Naive thymus-derived CD4-positive, alpha-beta T cell (primary cell): ENCODE measurements around the gene RAB11B. TPM values are rescaled to one million over a fixed set of nuclear protein-coding genes. Genes with fewer than 3 reads are reported as not detected.
"Not testable (repeated sequence)": the region's sequence is repeated elsewhere in the genome, so short reads cannot be mapped to it uniquely, and the experiment has no call there.

Experiments used
- ATAC-seq: fragments of 150-1000 bp; cut with Tn5 transposase; 2 replicates; pipeline ENCODE4 v1.10.0; 2021; ENCODE audit warnings: mild to moderate bottlenecking, moderate library complexity
- CTCF ChIA-PET: fragments of 350-600 bp; sonication (Branson Sonifier 250); formaldehyde crosslinking; loops from one replicate; lab custom pipeline; 2021; ENCODE audit warnings: antibody characterized with exemption; lab: Charles Lee
- POLR2A ChIA-PET: fragments of 350-600 bp; sonication (Branson Sonifier 250); formaldehyde crosslinking; loops from one replicate; lab custom pipeline; 2021; ENCODE audit warnings: antibody characterized with exemption, inconsistent platforms; lab: Charles Lee
- DNase-seq, 9 donors: peaks; one replicate each; pipeline versions ENCODE4 v3.0.0 to v3.0.0-alpha.2; 2020 to 2022; ENCODE audit warnings: mixed read lengths in 1 of 9
- H3K27ac ChIP-seq: one replicate; pipeline ENCODE4 v1.7.0; 2013; ENCODE audit warnings: mild to moderate bottlenecking, low read depth, low read length, moderate library complexity
- H3K27me3 ChIP-seq, 2 donors: one replicate each; pipeline ENCODE4 v1.7.0; 2013; ENCODE audit warnings: low read length in 2 of 2, mild to moderate bottlenecking in 2 of 2, moderate library complexity in 2 of 2; ENCODE audit not compliant: control insufficient read depth in 2 of 2, insufficient read depth in 2 of 2
- H3K36me3 ChIP-seq, 3 experiments: 1 replicate in 2 of 3; 2 replicates in 1 of 3; pipeline ENCODE4 v1.7.0; 2013; ENCODE audit warnings: low read length in 3 of 3, mild to moderate bottlenecking in 3 of 3, moderate library complexity in 1 of 3; ENCODE audit not compliant: insufficient read depth in 3 of 3, control insufficient read depth in 2 of 3
- H3K4me1 ChIP-seq, 2 donors: one replicate each; pipeline ENCODE4 v1.7.0; 2013; ENCODE audit warnings: low read length in 2 of 2, mild to moderate bottlenecking in 2 of 2, moderate library complexity in 1 of 2; ENCODE audit not compliant: control insufficient read depth in 2 of 2, insufficient read depth in 2 of 2
- H3K4me3 ChIP-seq: 2 replicates; pipeline ENCODE4 v1.7.0; 2013; ENCODE audit warnings: mild to moderate bottlenecking, low read length
- H3K9me3 ChIP-seq, 3 experiments: 1 replicate in 2 of 3; 2 replicates in 1 of 3; pipeline ENCODE4 v1.7.0; 2013; ENCODE audit warnings: low read length in 3 of 3; ENCODE audit not compliant: control insufficient read depth in 2 of 3
- H3K27ac Mint-ChIP-seq, 9 donors: one replicate each; pipeline ENCODE4 v1.8.0; 2020 to 2022; ENCODE audit warnings: mixed read lengths in 9 of 9, mild to moderate bottlenecking in 8 of 9, moderate library complexity in 5 of 9, inconsistent platforms in 2 of 9
- H3K27me3 Mint-ChIP-seq, 5 donors: one replicate each; pipeline ENCODE4 v1.8.0; 2021 to 2022; ENCODE audit warnings: mixed read lengths in 5 of 5, mild to moderate bottlenecking in 1 of 5
- H3K36me3 Mint-ChIP-seq, 5 donors: one replicate each; pipeline ENCODE4 v1.8.0; 2020 to 2022; ENCODE audit warnings: mixed read lengths in 5 of 5, mild to moderate bottlenecking in 3 of 5, inconsistent platforms in 1 of 5
- H3K4me1 Mint-ChIP-seq, 7 donors: one replicate each; pipeline ENCODE4 v1.8.0; 2020 to 2022; ENCODE audit warnings: mixed read lengths in 7 of 7, mild to moderate bottlenecking in 3 of 7, inconsistent platforms in 1 of 7
- H3K4me3 Mint-ChIP-seq, 10 donors: one replicate each; pipeline ENCODE4 v1.8.0; 2020 to 2022; ENCODE audit warnings: mild to moderate bottlenecking in 10 of 10, mixed read lengths in 10 of 10, moderate library complexity in 6 of 10, inconsistent platforms in 2 of 10
- H3K9me3 Mint-ChIP-seq, 11 donors: one replicate each; pipeline ENCODE4 v1.8.0; 2020 to 2022; ENCODE audit warnings: mixed read lengths in 11 of 11, mild to moderate bottlenecking in 4 of 11, inconsistent platforms in 1 of 11, moderate library complexity in 1 of 11
- intact Hi-C, 2 donors: fragments of 100-400 bp; cut with micrococcal nuclease; formaldehyde crosslinking; loops; one replicate each; pipeline ENCODE4 v1.15.1; 2023
- polyA plus RNA-seq, 2 donors: library from polyadenylated mRNA; unstranded; fragments of 300-500 nt; fragmentation: Illumina TruSeq; gene quantifications; one replicate each; pipeline ENCODE4 v1.2.3, GENCODE V29; 2021
- total RNA-seq, 6 experiments: library from RNA in 5 of 6; stranded (reverse) in 5 of 6; gene quantifications; 1 replicate in 5 of 6; 2 replicates in 1 of 6; pipeline ENCODE4 v1.2.3 and lab custom pipeline; 2021 to 2026

The RAB11B gene
- total and polyA plus RNA-seq, 7 experiments from 2014 or later: 53.1 to 113 (median 95.3) TPM

DNA sequence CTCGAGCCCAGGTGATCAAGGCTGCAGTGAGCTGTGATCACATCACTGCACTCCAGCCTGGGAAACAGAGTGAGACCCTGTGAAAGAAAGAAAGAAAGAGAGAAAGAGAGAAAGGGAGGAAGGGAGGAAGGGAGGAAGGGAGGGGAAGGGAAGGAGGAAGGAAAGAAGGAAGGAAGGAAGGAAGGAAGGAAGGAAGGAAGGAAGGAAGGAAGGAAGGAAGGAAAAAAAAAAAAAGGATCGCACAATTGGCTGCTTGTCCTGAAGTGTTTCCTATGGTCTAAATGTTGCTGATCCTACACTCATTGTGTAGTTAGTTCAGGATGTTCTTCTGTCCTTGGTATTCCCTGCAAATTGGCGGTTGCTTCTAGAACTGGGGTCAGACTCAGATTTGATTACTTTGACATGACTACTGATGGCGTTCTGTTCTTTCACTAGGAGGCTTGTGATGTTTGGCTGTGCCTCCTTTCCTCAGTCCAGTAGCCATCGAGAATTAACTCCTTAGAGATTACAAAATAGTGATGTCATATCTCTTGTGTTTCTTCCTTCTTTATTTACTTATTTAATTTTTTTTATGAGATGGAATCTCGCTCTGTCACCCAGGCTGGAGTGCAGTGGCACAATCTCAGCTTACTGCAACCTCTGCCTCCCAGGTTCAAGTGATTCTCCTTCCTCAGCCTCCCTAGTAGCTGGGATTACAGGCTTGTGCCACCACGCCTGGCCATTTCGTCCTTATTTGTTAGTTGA lies 40.4 kb upstream of the RAB11B start:
- intact Hi-C loops: loop anchor here (5.0 to 10.0 kb wide), 2 partner anchors 135 to 158 kb away; no protein-coding TSS in a partner anchor
- CTCF ChIA-PET, POLR2A ChIA-PET: not testable (repeated sequence)

DNA sequence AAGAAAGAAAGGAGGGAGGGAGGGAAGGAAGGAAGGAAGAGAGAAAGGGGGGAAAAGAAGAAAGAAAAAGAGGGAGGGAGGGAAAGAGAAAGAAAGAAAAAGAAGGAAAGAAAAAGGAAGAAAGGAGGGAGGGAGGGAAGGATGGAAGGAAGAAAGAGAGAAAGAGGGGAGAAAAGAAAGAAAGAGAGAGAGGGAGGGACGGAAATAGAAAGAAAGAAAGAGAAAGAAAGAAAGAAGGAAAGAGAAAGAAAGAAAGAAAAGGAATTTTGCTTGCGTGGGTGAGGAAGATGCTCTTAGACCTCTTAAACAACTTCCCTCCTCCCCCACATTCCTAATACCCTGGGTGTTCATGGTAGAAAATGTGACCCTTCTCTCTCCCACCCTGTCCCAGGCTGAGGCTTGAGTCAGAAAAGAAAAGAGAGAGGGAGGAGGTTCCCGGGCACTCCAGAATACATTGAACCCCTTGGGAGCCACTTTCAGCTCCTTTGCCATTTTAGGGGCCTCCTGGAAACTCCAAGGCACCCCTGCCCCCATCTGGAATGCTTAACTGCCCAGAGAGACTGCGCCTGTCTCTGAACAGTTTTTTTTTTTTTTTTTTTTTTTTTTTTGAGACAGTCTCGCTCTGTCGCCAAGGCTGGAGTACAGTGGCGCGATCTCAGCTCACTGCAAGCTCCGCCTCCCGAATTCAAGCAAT lies 37.9 kb upstream of the RAB11B start:
- H3K9me3 ChIP-seq: no peaks in the 10 kb centered on the region
- H3K4me3 ChIP-seq: no peak overlapping the region
- no peaks in the 10 kb centered on the region for H3K36me3 ChIP-seq
- ATAC-seq: no peak
- H3K27ac ChIP-seq: no peak overlapping the region
- intact Hi-C loops: loop anchor here (5.0 to 10.0 kb wide), 2 partner anchors 133 to 155 kb away; no protein-coding TSS in a partner anchor
- Mint-ChIP-seq H3K27ac (peak overlapping the region in 1 of 9 donors; percentile 59), H3K36me3 (no peaks in the 10 kb centered on the region), H3K27me3 (peaks cover 4 to 34% (median 20%) of the 10 kb centered on the region in 5 donors), H3K4me1 (peaks cover 0 to 17% (median 3%) of the 10 kb centered on the region in 7 donors), H3K9me3 (peaks cover 0 to 3% (median 0%) of the 10 kb centered on the region in 11 donors), H3K4me3 (no peak overlapping the region)
- ChIA-PET POLR2A (interaction anchor here (0.6 kb wide), 1 partner anchor 659 kb away, joined by 4 read pairs; no protein-coding TSS in a partner anchor), CTCF (interaction anchor here (0.5 to 2.4 kb wide), 6 partner anchors 46 to 1111 kb away, joined by 3 to 12 read pairs (median 4); no protein-coding TSS in a partner anchor)
- H3K4me1 ChIP-seq: no peaks in the 10 kb centered on the region
- H3K27me3 ChIP-seq: no peaks in the 10 kb centered on the region
- no peak for DNase-seq

More for the DNA sequence above, 40.4 kb upstream of the RAB11B start:
- H3K36me3 Mint-ChIP-seq, H3K27me3 ChIP-seq, H3K27ac ChIP-seq, ATAC-seq, H3K4me1 ChIP-seq, H3K36me3 ChIP-seq, H3K4me3 Mint-ChIP-seq, H3K9me3 ChIP-seq, DNase-seq, H3K4me3 ChIP-seq, H3K9me3 Mint-ChIP-seq: not testable (repeated sequence)
- Mint-ChIP-seq H3K4me1 (peaks cover 0 to 10% (median 3%) of the 10 kb centered on the region in 7 donors), H3K27ac (peak overlapping the region in 1 of 9 donors; percentile 67), H3K27me3 (peaks cover 4 to 38% (median 20%) of the 10 kb centered on the region in 5 donors)

GRCh38 chr19:8352845-8353244 lies 37.3 kb upstream of the RAB11B start:
- H3K36me3 ChIP-seq, H3K27ac ChIP-seq, H3K4me1 ChIP-seq, H3K27ac Mint-ChIP-seq, H3K36me3 Mint-ChIP-seq, H3K4me3 ChIP-seq, H3K9me3 Mint-ChIP-seq, ATAC-seq, DNase-seq, H3K9me3 ChIP-seq, H3K4me3 Mint-ChIP-seq, H3K27me3 ChIP-seq: not testable (repeated sequence)
- peaks cover 0 to 17% (median 3%) of the 10 kb centered on the region in 7 donors for H3K4me1 Mint-ChIP-seq
- ChIA-PET POLR2A (interaction anchor here (0.6 kb wide), 1 partner anchor 659 kb away, joined by 4 read pairs; no protein-coding TSS in a partner anchor), CTCF (interaction anchor here (0.5 to 2.4 kb wide), 11 partner anchors 45 to 1111 kb away, joined by 3 to 18 read pairs (median 4); no protein-coding TSS in a partner anchor)
- H3K27me3 Mint-ChIP-seq: peaks cover 4 to 32% (median 20%) of the 10 kb centered on the region in 5 donors
- intact Hi-C loops: loop anchor here (5.0 to 10.0 kb wide), 2 partner anchors 132 to 154 kb away; no protein-coding TSS in a partner anchor

DNA sequence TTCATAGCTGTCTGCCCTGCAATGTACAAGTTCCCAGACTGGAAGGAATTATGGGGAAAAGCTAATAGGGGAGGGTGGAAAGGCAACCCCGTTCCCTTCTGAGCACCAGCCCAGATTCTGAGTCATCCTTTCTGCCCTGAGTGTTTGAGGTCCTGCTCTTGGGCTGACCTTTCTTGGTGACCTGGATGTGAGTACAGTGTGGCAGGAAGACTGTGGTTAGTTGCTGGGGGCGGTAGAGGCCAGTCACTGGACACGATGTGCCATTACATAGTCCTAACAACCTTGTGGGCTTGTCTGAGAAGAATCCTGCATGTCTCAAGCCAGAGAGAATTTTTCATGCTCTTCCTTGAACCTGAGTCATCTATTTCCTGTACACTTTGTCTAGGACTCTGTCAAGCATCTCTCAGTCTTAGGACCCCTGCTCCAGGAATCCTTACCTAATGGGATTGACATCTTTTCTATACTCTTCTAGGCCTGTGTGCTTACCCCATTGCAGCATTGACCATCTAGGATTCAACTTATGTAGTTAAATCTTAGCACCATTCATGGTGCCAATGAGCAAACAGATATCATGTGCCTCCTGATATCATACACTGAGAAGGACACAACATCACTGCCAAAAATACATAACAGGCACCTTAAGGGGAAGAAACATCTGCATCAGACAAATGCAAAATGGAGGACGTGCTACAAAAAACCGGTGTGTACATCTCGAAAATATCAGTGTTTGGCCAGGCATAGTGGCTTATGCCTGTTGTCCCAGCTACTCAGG lies 34.3 kb upstream of the RAB11B start:
- CTCF ChIA-PET: interaction anchor here (0.6 to 1.9 kb wide), 5 partner anchors 53 to 286 kb away, joined by 3 to 7 read pairs (median 3); no protein-coding TSS in a partner anchor
- Mint-ChIP-seq H3K9me3 (peaks cover 0 to 3% (median 0%) of the 10 kb centered on the region in 11 donors), H3K27ac (no peak overlapping the region), H3K36me3 (no peaks in the 10 kb centered on the region), H3K4me3 (no peak overlapping the region), H3K27me3 (peaks cover 1 to 18% (median 14%) of the 10 kb centered on the region in 5 donors), H3K4me1 (peaks cover 0 to 17% (median 3%) of the 10 kb centered on the region in 7 donors)
- Histone ChIP-seq H3K4me3 (no peak overlapping the region), H3K27ac (no peak overlapping the region), H3K36me3 (no peaks in the 10 kb centered on the region), H3K9me3 (no peaks in the 10 kb centered on the region), H3K4me1 (no peaks in the 10 kb centered on the region), H3K27me3 (no peaks in the 10 kb centered on the region)
- peak; percentile 72 for ATAC-seq
- POLR2A ChIA-PET: no interaction called here
- intact Hi-C loops: loop anchor here (2.0 to 10.0 kb wide), 3 partner anchors 129 to 231 kb away; no protein-coding TSS in a partner anchor
- no peak for DNase-seq

DNA sequence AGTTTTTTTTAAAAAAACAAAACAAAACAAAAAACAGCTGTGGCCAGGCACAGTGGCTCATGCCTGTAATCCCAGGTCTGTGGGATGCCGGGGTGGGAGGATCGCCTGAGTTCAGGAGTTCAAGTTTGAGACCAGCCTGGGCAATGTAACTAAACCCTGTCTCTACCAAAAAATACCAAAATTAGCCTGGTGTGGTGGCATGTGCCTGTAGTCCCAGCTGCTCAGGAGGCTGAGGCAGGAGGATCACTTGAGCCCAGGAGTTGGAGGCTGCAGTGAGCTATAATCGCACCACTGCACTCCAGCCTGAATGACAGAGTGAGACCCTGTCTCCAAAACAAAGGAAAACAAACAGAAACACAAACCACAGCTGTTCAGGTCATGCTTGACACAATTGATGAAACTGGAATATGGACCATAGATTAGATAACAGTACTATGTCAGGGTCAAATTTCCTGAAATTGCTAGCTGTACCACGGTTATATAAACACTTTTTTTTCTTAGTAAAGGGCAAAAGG lies 33.1 kb upstream of the RAB11B start:
- intact Hi-C loops: loop anchor here in 1 of 2 donors (10.0 kb wide), 1 partner anchor 128 kb away; no protein-coding TSS in a partner anchor
- H3K4me1 ChIP-seq: no peaks in the 10 kb centered on the region
- no peaks in the 10 kb centered on the region for H3K27me3 ChIP-seq
- no peak overlapping the region for H3K4me3 ChIP-seq
- ChIA-PET POLR2A (interaction anchor here (0.6 kb wide), 1 partner anchor 21 kb away, joined by 4 read pairs; no protein-coding TSS in a partner anchor), CTCF (interaction anchor here (0.7 kb wide), 1 partner anchor 50 kb away, joined by 3 read pairs; no protein-coding TSS in a partner anchor)
- no peaks in the 10 kb centered on the region for H3K9me3 ChIP-seq
- H3K4me3 Mint-ChIP-seq: no peak overlapping the region
- no peak for DNase-seq
- H3K27ac Mint-ChIP-seq: no peak overlapping the region
- peaks cover 0 to 18% (median 4%) of the 10 kb centered on the region in 7 donors for H3K4me1 Mint-ChIP-seq
- H3K36me3 Mint-ChIP-seq: no peaks in the 10 kb centered on the region
- peaks cover 4 to 18% (median 7%) of the 10 kb centered on the region in 5 donors for H3K27me3 Mint-ChIP-seq
- no peak overlapping the region for H3K27ac ChIP-seq
- ATAC-seq: no peak
- H3K36me3 ChIP-seq: no peaks in the 10 kb centered on the region
- peaks cover 0 to 3% (median 0%) of the 10 kb centered on the region in 11 donors for H3K9me3 Mint-ChIP-seq
